Ecto neural progenitor cell (in vitro differentiated cells): Measurements from ENCODE around the gene PAPPA.

Experiments
- DNase-seq: peaks from one replicate; pipeline ENCODE4 v3.0.0-alpha.2; 2018; ENCODE audit warnings: low spot score

The PAPPA gene, protein sequence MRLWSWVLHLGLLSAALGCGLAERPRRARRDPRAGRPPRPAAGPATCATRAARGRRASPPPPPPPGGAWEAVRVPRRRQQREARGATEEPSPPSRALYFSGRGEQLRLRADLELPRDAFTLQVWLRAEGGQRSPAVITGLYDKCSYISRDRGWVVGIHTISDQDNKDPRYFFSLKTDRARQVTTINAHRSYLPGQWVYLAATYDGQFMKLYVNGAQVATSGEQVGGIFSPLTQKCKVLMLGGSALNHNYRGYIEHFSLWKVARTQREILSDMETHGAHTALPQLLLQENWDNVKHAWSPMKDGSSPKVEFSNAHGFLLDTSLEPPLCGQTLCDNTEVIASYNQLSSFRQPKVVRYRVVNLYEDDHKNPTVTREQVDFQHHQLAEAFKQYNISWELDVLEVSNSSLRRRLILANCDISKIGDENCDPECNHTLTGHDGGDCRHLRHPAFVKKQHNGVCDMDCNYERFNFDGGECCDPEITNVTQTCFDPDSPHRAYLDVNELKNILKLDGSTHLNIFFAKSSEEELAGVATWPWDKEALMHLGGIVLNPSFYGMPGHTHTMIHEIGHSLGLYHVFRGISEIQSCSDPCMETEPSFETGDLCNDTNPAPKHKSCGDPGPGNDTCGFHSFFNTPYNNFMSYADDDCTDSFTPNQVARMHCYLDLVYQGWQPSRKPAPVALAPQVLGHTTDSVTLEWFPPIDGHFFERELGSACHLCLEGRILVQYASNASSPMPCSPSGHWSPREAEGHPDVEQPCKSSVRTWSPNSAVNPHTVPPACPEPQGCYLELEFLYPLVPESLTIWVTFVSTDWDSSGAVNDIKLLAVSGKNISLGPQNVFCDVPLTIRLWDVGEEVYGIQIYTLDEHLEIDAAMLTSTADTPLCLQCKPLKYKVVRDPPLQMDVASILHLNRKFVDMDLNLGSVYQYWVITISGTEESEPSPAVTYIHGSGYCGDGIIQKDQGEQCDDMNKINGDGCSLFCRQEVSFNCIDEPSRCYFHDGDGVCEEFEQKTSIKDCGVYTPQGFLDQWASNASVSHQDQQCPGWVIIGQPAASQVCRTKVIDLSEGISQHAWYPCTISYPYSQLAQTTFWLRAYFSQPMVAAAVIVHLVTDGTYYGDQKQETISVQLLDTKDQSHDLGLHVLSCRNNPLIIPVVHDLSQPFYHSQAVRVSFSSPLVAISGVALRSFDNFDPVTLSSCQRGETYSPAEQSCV (N-terminal part only)

GRCh38 chr9:116153765-116154333, at the start of gene PAPPA:
Gene PAPPA (plus strand): TSS chr9:116153791. CDS start chr9:116154173, 382 bp downstream.
- DNase-seq, result peak; percentile 57

DNA sequence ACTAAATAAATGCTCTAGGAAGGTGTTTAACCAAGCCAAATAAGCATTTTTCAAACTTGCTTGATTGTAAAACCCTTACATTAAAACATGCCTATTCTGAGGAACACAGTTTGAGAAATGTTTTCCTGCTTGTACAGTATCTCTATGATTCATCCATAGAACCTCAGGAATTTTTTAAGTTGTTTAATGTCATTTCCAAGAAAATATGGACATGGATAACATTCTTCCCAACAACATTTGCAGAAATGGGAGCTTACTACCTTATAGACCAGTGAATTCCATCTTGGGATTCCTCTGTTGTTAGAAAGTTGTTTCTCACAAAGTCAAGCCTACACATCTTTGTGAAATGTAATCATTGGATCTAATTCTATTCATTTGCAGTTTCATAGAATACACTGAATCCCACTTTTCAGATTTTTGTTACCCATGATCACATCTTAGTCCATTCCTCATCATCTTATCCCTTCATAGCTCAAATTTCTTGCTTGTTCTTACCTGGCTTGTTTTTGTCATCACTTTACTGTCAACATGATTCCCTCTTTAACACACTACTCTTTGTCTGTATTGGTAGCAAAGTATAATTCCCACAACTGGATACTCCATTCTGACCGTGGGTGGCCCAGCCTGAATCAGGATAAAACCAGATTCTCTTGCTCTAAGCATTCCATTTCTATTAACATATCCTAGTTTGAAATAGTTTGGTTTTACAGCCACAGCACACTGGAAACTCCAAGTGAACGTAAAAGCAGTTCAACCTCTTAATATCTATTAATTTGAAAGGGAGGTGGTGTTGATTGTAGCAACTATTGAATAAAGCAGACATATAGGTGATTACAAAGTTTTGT, 49.4 kb upstream of the PAPPA start:
- DNase-seq, result no peak

- no peak for DNase-seq
Measured at GRCh38 chr9:116112236-116112635, 41.4 kb upstream of the PAPPA start.

- DNase-seq, result no peak
Measured at GRCh38 chr9:116115761-116116353, 37.7 kb upstream of the PAPPA start.

DNA sequence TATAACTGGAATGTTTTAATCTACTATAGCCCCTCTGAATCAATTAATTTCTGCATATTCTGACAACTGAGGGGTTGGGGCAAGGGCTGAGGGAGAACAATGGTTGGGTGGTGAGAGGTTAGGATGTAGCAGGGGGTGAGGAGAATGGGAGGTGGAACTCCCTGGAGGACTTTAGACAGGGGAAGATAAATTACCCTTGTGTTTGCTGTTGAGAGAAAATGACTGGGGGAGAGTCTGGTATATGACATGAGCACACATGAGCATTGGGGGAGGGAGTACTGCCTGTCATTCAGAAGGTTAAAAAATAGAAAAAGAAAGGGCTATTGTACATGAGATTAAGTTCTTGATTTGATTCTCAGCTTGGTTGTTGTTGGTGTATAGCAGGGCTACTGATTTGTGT, 37.2 kb upstream of the PAPPA start:
- DNase-seq, result no peak

GRCh38 chr9:116123171-116123570, 30.4 kb upstream of the PAPPA start:
- DNase-seq, result no peak

- no peak for DNase-seq
Measured at GRCh38 chr9:116124472-116125040, 29.0 kb upstream of the PAPPA start.

- DNase-seq, result no peak
Measured at GRCh38 chr9:116133163-116133562, 20.4 kb upstream of the PAPPA start.

GRCh38 chr9:116134975-116135374, 18.6 kb upstream of the PAPPA start:
- DNase-seq, result no peak

GRCh38 chr9:116137010-116137409, 16.6 kb upstream of the PAPPA start:
- no peak for DNase-seq

DNA sequence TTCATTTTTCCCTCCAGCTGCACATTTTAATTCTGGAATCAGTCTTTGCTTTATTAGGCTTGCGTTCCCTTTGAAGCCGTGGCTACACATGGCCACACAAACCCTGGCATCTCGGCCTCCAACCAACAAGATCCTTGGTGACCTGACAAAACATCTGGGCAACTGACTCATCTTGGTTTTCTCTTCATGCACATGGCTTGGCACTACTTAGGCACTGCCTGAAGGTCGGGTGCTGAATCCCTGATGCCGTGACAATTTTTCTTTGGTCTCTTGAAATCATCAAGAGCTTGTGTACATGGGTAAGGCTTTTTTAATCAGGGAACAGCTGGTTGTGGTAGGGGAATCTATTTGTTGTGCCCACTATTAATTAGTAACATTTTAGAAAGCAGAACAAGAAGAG, 16.0 kb upstream of the PAPPA start:
- no peak for DNase-seq

GRCh38 chr9:116141864-116142561, 11.6 kb upstream of the PAPPA start:
- DNase-seq, result no peak

DNA sequence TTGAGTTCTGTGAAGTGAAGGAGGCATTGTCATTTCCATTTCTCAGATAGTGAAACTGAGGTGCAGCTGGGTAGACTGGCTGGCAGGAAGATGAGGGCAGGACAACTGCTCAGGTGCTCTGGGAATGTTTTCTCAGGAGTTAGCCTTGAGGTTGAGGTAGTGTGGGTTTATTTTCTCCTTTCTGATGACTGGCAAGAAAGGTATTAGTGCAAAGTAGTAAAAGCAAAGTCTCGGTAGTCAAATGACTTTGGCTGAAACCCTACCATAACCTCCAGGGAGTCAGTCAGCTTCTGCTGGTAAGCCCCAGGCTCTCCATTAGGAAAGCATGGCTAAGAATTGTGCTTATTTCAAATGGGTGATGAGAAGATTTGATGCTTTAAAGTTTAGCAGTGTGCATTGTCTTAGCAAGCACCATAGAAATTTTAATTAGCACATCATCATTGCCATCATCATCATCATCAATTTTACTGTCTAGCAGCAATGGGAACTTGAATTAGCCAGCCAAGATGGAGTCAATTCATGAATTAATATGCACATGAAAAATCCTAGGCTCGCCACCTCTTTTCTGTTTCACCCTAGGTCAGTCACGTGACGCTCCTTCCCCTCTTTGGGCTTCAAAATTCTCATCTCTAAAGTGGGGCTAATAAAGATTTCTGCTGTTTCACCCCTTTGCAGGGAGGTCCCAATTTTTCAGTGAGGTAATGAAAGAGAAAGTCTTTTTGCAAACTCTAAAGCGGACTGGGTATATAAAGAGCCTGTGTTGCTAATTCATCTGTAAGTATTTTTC, 10.7 kb upstream of the PAPPA start:
- no peak for DNase-seq

- no peak for DNase-seq
Measured at GRCh38 chr9:116144038-116144437, 9.6 kb upstream of the PAPPA start.

GRCh38 chr9:116144555-116144954, 9.0 kb upstream of the PAPPA start:
- no peak for DNase-seq

GRCh38 chr9:116145036-116145435, 8.6 kb upstream of the PAPPA start:
- no peak for DNase-seq

DNA sequence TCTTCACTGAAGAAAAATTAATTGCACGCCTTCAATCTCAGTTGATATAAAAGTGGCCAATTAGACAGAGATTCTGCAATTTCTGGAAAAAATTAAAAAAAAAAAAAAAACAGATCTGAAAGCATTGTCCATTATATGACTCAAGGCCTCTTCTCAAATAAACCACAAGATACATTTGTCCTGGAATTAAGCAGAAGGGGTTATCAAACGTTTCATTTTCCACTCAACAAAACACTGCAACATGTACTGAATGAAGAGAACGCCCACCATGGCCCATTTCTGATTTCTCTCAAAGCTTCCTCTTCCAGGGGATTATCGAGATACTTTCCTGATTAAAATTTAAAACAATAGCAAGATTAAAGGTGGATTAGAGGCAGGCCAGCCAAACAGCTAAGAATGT, 5.8 kb upstream of the PAPPA start:
- no peak for DNase-seq

DNA sequence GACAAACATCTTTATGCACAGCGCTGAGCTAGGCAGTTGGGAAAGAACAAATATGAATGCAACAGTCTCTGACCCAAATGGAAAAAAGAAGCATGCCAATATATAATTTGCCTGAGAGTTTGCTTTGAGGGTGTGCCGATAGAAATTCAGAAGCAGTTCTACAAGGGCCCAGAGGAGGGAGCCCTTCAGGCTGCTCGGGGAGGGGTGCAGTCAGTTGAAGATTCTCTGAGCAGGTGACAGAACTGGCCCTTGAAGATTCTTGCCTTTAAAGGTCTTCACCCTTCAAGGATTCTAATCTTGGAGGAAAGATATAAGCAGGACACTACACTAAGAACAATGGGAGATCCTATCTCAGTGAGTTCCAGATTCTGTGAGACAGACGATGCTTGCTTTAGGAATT, 3.7 kb upstream of the PAPPA start:
- peak; percentile 62 for DNase-seq

- no peak for DNase-seq
Measured at GRCh38 chr9:116151199-116151598, 2.4 kb upstream of the PAPPA start.
